IMR-90 (cell line): ENCODE results near the gene ARHGEF4. TPM values are rescaled to one million over a fixed set of nuclear protein-coding genes. Genes with fewer than 3 reads are reported as not detected.

ENCODE experiments used
- ATAC-seq: fragments of 200-7000 bp; cut with Tn5 transposase; 2 replicates; pipeline ENCODE4 v1.9.1; 2020; ENCODE audit warnings: low read depth, mild to moderate bottlenecking, moderate library complexity
- BruUV-seq: library from RNA; stranded (reverse); fragments of 400-500 nt; replicated peaks from 2 replicates; lab custom pipeline; 2021; lab: Mats Ljungman, UMichigan
- CTCF ChIA-PET: fragments of 300-600 bp; formaldehyde crosslinking; extraction: SDS; loops from one replicate; lab custom pipeline; 2021; ENCODE audit warnings: antibody characterized with exemption; lab: Yijun Ruan, JAX
- POLR2A ChIA-PET: fragments of 300-600 bp; sonication (Branson Sonifier 250); formaldehyde crosslinking; loops from one replicate; lab custom pipeline; 2022; ENCODE audit warnings: antibody characterized with exemption; ENCODE audit not compliant: unreplicated experiment; lab: Charles Lee
- DNase-seq: peaks from one replicate; pipeline ENCODE4 v3.0.0; 2013
- H2AFZ ChIP-seq: replicated peaks from 2 replicates; pipeline ENCODE3; 2013; ENCODE audit warnings: low read length, mild to moderate bottlenecking; ENCODE audit not compliant: poor library complexity
- H2AK5ac ChIP-seq: 2 replicates; pipeline ENCODE4 v1.6.1; 2013; ENCODE audit warnings: low read depth, low read length, inconsistent platforms
- H2AK9ac ChIP-seq: replicated peaks from 2 replicates; pipeline ENCODE3; 2013; ENCODE audit warnings: mild to moderate bottlenecking, low read depth, low read length, moderate library complexity; ENCODE audit not compliant: poor library complexity
- H2BK120ac ChIP-seq: 2 replicates; pipeline ENCODE4 v1.6.1; 2013; ENCODE audit warnings: low read depth, low read length, inconsistent platforms
- H2BK15ac ChIP-seq: 3 replicates; pipeline ENCODE4 v1.6.1; 2013; ENCODE audit warnings: low read depth, low read length, inconsistent platforms
- H2BK20ac ChIP-seq: 2 replicates; pipeline ENCODE4 v1.6.1; 2013; ENCODE audit warnings: low read depth, mild to moderate bottlenecking, inconsistent platforms, low read length, moderate library complexity
- H2BK5ac ChIP-seq: 2 replicates; pipeline ENCODE4 v1.6.1; 2013; ENCODE audit warnings: mild to moderate bottlenecking, low read depth, low read length, inconsistent platforms; ENCODE audit not compliant: poor library complexity, severe bottlenecking
- H3K14ac ChIP-seq: replicated peaks from 2 replicates; pipeline ENCODE4 v1.6.1; 2013; ENCODE audit warnings: low read depth, low read length, inconsistent platforms
- H3K18ac ChIP-seq: 2 replicates; pipeline ENCODE4 v1.6.1; 2013; ENCODE audit warnings: low read depth, low read length, control low read depth
- H3K23ac ChIP-seq: 2 replicates; pipeline ENCODE4 v1.6.1; 2013; ENCODE audit warnings: low read depth, low read length, inconsistent platforms
- H3K27ac ChIP-seq: 2 replicates; pipeline ENCODE4 v1.5.1; 2013; ENCODE audit warnings: mild to moderate bottlenecking, control low read depth, low read length; ENCODE audit not compliant: insufficient read depth
- H3K27me3 ChIP-seq: 2 replicates; pipeline ENCODE4 v1.6.1; 2013; ENCODE audit warnings: low read length; ENCODE audit not compliant: control insufficient read depth, insufficient read depth
- H3K36me3 ChIP-seq: 2 replicates; pipeline ENCODE4 v1.6.1; 2013; ENCODE audit warnings: low read length, mixed read lengths; ENCODE audit not compliant: control insufficient read depth, insufficient read depth
- H3K4ac ChIP-seq: 2 replicates; pipeline ENCODE4 v1.6.1; 2013; ENCODE audit warnings: low read depth, low read length, inconsistent platforms
- H3K4me1 ChIP-seq: 2 replicates; pipeline ENCODE4 v1.6.1; 2013; ENCODE audit warnings: low read length, mixed read lengths; ENCODE audit not compliant: control insufficient read depth, insufficient read depth
- H3K4me2 ChIP-seq: 2 replicates; pipeline ENCODE4 v1.6.1; 2013; ENCODE audit warnings: low read depth, mild to moderate bottlenecking, control low read depth, low read length, moderate library complexity
- H3K4me3 ChIP-seq: 2 replicates; pipeline ENCODE4 v1.5.1; 2013; ENCODE audit warnings: low read depth, mild to moderate bottlenecking, control low read depth, low read length, moderate library complexity; ENCODE audit not compliant: insufficient read depth
- H3K56ac ChIP-seq: 2 replicates; pipeline ENCODE4 v1.6.1; 2013; ENCODE audit warnings: low read length, inconsistent platforms; ENCODE audit not compliant: insufficient read depth; ENCODE audit errors: extremely low read depth
- H3K79me1 ChIP-seq, 2 experiments: 2 replicates each; pipeline ENCODE4 v1.6.1; 2013; ENCODE audit warnings: low read length in 2 of 2, inconsistent platforms in 1 of 2, low read depth in 1 of 2
- H3K9ac ChIP-seq: 2 replicates; pipeline ENCODE4 v1.6.1; 2013; ENCODE audit warnings: low read depth, low read length, control low read depth
- H3K9me1 ChIP-seq: 2 replicates; pipeline ENCODE4 v1.6.1; 2013; ENCODE audit warnings: low read length, inconsistent platforms; ENCODE audit not compliant: insufficient read depth
- H3K9me3 ChIP-seq: 2 replicates; pipeline ENCODE4 v1.6.1; 2013; ENCODE audit warnings: low read length; ENCODE audit not compliant: control insufficient read depth, insufficient read depth
- H4K20me1 ChIP-seq: 2 replicates; pipeline ENCODE4 v1.6.1; 2013; ENCODE audit warnings: low read length, inconsistent platforms; ENCODE audit not compliant: insufficient read depth
- H4K5ac ChIP-seq: 2 replicates; pipeline ENCODE4 v1.6.1; 2013; ENCODE audit warnings: mild to moderate bottlenecking, low read depth, low read length, control low read depth
- H4K8ac ChIP-seq, 2 experiments: 2 replicates each; pipeline ENCODE4 v1.6.1; 2013; ENCODE audit warnings: low read depth in 2 of 2, low read length in 2 of 2, control low read depth in 1 of 2, inconsistent platforms in 1 of 2
- H4K91ac ChIP-seq: 2 replicates; pipeline ENCODE4 v1.6.1; 2013; ENCODE audit warnings: low read depth, low read length, inconsistent platforms; ENCODE audit not compliant: insufficient read depth
- BHLHE40 ChIP-seq: fragments of 150-350 bp; IDR thresholded peaks from 2 replicates; pipeline ENCODE4 v1.6.1; 2016; ENCODE audit warnings: mild to moderate bottlenecking, low read depth, low read length
- CEBPB ChIP-seq: IDR thresholded peaks from 2 replicates; pipeline ENCODE4 v1.6.1; 2012; ENCODE audit warnings: low read depth, low read length, improper control_type of control experiment
- CHD1 ChIP-seq: IDR thresholded peaks from 2 replicates; pipeline ENCODE4 v1.6.1; 2012; ENCODE audit warnings: low read depth, low read length, improper control_type of control experiment
- MAZ ChIP-seq: IDR thresholded peaks from 2 replicates; pipeline ENCODE4 v1.6.1; 2012; ENCODE audit warnings: low read depth, mild to moderate bottlenecking, low read length, improper control_type of control experiment, moderate library complexity, borderline replicate concordance
- NFE2L2 ChIP-seq: fragments of 150-350 bp; IDR thresholded peaks from 2 replicates; pipeline ENCODE4 v1.6.1; 2016; ENCODE audit warnings: low read depth, mild to moderate bottlenecking, low read length
- POLR2A ChIP-seq: IDR thresholded peaks from 2 replicates; pipeline ENCODE4 v1.6.1; 2012; ENCODE audit warnings: mild to moderate bottlenecking, low read depth, low read length
- RCOR1 ChIP-seq: IDR thresholded peaks from 2 replicates; pipeline ENCODE4 v1.6.1; 2012; ENCODE audit warnings: mild to moderate bottlenecking, low read length, improper control_type of control experiment; ENCODE audit not compliant: insufficient replicate concordance
- RFX5 ChIP-seq: IDR thresholded peaks from 2 replicates; pipeline ENCODE4 v1.8.0; 2012; ENCODE audit warnings: low read depth, mild to moderate bottlenecking, low read length, moderate library complexity
- WGBS, 2 experiments: methylation state at CpG; one replicate each; pipeline versions ENCODE4 v1.1.5 to v1.1.7; 2013; ENCODE audit warnings: missing lambda C conversion rate in 2 of 2; ENCODE audit not compliant: insufficient read length in 1 of 2; ENCODE audit errors: extremely low coverage in 2 of 2; 5-methylcytosine and 5-hydroxymethylcytosine counted together
- dilution Hi-C: fragments of 300-500 bp; cut with HindIII; formaldehyde crosslinking; loops from one replicate; pipeline ENCODE4 v1.14.3; 2018; ENCODE audit warnings: low sequenced_read_pairs; ENCODE audit not compliant: unreplicated experiment
- in situ Hi-C: fragments of 300-500 bp; cut with MboI; formaldehyde crosslinking; loops from 3 replicates; pipeline ENCODE4 v1.14.3; 2019; ENCODE audit warnings: low sequenced_read_pairs, inconsistent platforms, mixed read lengths
- intact Hi-C: fragments of 100-400 bp; cut with micrococcal nuclease; formaldehyde crosslinking; loops from 2 replicates; pipeline ENCODE4 v1.10.0; 2022
- polyA plus RNA-seq, 3 experiments: library from polyadenylated mRNA; depleted of rRNA; stranded (reverse); fragments of >200 nt; gene quantifications; 2 replicates each; pipeline ENCODE4 v1.2.3, GENCODE V29; 2012; ENCODE audit warnings: low replicate concordance in 1 of 3
- total RNA-seq: library from RNA; depleted of rRNA; stranded (reverse); fragments of >200 nt; gene quantifications from 2 replicates; pipeline ENCODE4 v1.2.3, GENCODE V29; 2012

Gene ARHGEF4
- total and polyA plus RNA-seq, 2 of the 4 experiments (the other 2 are of a cell fraction) = 2.7 to 5.0 TPM

- Histone ChIP-seq H3K4ac (no peak overlapping the region), H4K20me1 (no peaks in the 10 kb centered on the region), H3K4me3 (no peak overlapping the region), H2AFZ (no peak overlapping the region), H3K18ac (no peak overlapping the region), H3K4me1 (no peaks in the 10 kb centered on the region), H3K56ac (no peak overlapping the region), H4K8ac (no peak overlapping the region), H3K27ac (no peak overlapping the region), H3K27me3 (peaks cover 4% of the 10 kb centered on the region; the same call in 1 of the 2 replicates), H2BK5ac (no peak overlapping the region), H3K14ac (no peak overlapping the region), H3K23ac (no peak overlapping the region), H2BK20ac (no peak overlapping the region), H2AK9ac (no peak overlapping the region), H3K9me3 (no peaks in the 10 kb centered on the region), H2AK5ac (no peak overlapping the region), H4K5ac (no peak overlapping the region), H3K79me1 (no peaks in the 10 kb centered on the region), H4K91ac (no peak overlapping the region), H3K4me2 (no peak overlapping the region), H3K9ac (no peak overlapping the region), H2BK15ac (no peak overlapping the region), H3K36me3 (no peaks in the 10 kb centered on the region), H3K9me1 (no peaks in the 10 kb centered on the region), H2BK120ac (no peak overlapping the region)
- WGBS, 2 experiments = 40% methylated on average over 4 of the region's 12 CpGs; no CpG with 5 or more reads in 1 of the 2 experiments
- no TSS peak for BruUV-seq
- no peak for DNase-seq
- in situ Hi-C loops = no loop called here
- CTCF ChIA-PET = no interaction called here
- dilution Hi-C loops = no loop called here
- POLR2A ChIA-PET = no interaction called here
- intact Hi-C loops = no loop called here
- no peak for ATAC-seq
- TF ChIP-seq CEBPB (no peak), RFX5 (no peak), BHLHE40 (no peak), CHD1 (no peak), MAZ (no peak), POLR2A (no peak), NFE2L2 (no peak), RCOR1 (no peak)
Observed at GRCh38 chr2:130843321-130843985, 6.7 kb downstream of the ARHGEF4 start.
